ENCODE data around the gene WWOX.
"Not testable (repeated sequence)": the region's sequence is repeated elsewhere in the genome, so short reads cannot be mapped to it uniquely, and the experiment has no call there.

WWOX gene

DNA sequence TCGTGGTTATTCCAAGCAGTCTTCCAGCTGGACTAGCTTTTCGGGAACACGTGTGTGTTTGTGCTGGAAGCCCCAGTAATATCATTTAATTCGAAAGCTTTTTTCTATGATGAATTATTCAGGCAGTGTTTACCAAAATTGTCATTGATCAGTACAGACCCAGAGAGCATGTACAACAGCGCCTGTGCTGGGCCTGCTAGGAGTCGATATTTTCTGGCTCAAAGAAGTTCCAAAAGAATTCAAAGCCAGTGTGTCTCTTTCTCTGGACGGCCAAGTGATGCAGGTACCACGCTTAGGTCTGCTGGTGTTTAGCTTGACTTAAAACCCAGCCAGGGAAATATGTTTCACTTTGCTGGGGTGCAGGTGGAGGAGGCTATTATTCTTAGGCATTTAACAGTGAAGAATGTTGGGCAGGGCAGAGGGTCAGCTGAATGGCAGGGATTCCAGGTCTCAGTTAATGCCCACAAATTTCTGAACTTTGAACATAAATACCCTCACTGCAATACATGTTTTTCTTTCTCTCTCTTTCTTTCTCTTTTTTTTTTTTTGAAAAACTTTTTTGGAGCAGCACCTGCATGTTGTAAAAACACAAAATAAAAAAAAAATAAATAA lies 401.3 kb downstream of the WWOX start:
- DNase-seq (ENCODE audit: low read depth in 2 of 2): no peak

DNA sequence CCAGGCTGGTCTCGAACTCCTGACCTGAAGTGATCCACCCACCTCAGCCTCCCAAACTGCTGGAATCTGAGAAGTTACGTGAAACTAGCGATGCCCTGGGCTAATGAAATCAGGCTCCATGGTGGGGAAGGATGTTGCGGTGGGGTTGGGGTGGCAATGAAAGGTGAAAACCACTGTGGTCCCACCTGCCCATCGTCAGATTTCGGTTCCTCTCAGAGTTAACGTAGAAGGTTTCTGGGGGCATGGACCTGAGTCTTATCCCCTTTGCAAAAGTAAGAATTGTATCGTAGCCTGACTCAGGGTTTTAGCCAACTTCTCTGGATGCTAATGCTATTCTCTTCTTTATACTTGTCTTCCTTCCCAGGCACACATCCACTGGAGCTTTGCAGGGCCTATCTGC lies 402.3 kb downstream of the WWOX start:
- no peak for DNase-seq (ENCODE audit: low read depth in 2 of 2)

DNA sequence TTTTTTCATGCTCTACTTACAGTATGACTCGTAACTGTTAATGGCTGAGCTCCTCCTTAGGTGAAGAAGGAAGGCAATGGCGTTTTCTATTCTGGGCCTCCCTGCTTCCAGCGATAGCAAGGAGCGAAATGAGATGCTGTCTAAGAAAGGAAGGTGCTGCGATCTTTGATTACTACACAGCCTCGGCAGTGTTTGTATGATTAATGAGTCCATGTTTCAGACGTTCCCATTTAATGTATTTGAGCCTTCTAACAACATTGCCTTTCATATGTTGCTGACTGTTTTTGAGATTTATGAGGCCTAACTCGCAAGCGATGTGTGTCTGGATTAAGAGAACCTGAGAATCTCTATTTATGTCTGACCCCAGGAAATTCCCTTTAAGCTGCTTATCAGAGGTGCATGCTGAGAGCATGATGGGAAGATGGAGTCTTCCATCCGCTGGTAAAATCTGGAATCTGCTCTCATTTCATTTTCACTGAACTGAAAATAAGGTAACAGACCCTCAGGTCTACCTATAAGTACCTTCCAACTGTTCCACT lies 403.4 kb downstream of the WWOX start:
- DNase-seq (ENCODE audit: low read depth in 2 of 2): no peak

DNA sequence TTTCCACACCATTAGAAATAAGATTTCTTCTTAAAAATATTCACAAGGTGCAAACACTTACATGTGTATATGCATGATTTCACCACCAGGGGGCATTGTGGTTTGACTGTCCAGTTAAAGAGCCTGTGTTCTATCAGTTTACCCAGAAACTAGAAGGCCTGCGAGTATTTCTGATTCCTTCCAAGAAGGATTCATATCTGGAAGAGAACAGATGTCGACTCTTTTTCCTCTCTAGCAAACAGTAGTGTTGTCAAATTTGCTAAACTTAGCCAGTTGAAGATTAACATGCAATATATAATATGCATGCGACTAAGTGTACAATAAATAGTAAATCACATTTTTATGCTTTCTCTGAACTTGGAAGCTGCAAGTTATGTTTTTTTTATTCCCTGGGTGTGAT lies 404.1 kb downstream of the WWOX start:
- peak; percentile 28 to 30 for DNase-seq (ENCODE audit: low read depth in 2 of 2)

DNA sequence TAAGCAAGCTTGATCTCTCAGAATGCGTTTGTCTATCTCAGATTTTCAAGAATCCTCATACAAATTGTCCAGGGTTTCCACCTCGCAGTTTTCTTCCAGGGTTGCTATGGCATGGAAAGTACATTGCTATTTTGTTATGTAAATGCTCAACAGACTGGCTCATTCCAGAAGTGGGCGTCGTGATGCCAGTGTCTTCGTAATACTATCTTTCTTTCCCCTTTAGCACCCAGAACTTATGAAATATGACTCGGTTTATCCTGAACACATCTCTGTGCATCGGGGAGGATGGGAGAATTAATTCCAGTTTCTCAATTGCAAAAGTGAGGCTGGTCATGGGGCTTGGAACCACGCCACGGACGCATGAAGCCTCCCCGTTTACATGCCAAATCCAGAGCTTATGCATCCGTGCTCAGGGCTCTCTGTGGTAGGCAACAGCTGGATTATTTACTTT lies 405.0 kb downstream of the WWOX start:
- no peak for DNase-seq (ENCODE audit: low read depth in 2 of 2)

DNA sequence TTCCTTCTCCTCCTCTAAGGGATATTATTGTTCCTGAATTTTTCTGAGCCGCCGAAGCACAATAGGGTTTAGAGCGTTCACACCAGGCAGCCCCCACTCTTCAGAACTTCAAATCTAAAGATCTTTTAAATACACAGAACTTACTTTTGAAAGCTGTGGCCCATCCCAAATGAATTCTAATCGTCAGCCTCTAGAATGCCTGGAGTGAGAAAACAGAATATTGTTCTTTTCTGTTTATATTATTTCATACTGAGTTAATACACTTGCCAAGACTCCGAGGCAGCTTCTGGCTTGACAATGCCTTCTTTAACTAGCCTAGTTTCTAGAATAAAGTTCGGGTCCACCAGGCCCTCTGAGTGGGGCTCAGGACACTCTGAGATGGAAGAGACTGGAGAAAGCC lies 405.6 kb downstream of the WWOX start:
- no peak for DNase-seq (ENCODE audit: low read depth in 2 of 2)

DNA sequence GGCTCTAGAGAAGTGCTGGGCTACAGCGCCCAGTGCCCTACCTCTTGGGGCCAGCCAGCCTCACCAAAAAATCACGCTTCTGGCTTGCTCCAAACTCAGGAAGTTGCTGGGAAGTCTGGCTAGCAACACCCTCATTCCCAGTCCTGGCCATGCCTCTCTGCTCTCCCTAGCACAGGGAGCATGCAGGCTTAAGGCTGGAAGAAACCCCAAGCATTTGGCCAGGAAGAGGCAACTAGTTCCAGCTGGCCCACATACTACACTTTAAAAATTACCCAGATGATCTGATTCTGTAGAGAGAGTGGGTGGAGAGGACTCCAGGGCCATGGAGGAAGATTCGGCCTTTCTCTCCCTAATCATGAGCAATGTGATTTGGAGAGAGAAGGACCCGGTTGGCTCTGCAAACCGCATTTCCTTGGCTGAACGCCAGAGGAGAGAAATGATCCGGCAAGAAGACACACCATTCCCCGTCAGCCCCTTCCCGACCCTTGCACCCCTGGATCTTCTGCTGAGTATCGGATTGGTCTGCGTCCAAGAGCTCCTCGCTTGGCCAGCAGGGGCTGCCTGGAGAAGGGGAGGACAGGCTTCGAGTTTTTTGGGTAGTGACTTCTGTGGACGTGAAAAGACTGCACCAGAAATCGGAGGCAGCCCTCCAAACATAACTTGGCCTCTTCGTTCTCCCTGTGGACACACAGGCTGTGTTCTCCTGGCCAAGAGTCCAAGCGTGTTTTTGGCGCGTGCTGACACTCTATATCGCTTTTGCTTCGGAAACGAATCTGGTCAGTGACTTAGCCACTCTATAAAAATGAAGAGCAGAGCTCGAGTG lies 406.3 kb downstream of the WWOX start:
- DNase-seq (ENCODE audit: low read depth in 2 of 2): peak; percentile 12 to 21

DNA sequence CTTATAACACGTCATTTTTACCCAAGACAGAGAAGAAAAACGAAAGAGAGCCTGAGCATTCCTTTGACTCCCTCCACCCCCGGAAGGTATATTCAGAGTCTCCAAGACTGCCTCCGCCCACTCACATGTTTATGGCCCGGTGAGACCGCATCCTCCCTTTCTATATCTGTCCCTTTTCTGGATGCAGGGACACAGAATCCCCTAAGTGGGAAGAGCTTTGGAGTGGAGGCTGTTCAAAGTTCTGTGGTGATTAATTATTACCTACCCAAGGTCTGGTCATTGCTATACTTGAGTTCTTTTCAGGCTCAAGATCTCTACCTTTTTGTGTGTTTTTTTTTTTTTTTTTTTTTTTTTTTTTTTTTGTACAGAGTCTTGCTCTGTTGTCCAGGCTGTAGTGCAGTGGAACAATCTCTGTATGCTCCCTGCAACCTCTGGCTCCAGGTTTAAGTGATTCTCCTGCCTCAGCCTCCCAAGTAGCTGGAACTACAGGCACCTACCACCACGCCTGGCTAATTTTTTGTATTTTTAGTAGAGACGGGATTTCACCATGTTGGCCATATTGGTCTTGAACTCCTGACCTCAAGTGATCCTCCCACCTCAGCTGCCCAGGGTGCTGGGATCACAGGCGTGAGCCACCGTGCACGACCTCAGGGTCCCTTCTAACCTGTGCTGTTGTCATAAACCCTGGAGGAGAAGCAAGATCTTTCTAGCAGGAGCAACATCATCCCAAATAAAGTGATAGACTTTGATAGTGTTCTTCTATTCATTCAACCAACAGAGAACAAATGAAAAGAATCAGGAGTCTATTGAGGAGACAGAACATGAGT lies 407.1 kb downstream of the WWOX start:
- no peak for DNase-seq (ENCODE audit: low read depth in 2 of 2)

DNA sequence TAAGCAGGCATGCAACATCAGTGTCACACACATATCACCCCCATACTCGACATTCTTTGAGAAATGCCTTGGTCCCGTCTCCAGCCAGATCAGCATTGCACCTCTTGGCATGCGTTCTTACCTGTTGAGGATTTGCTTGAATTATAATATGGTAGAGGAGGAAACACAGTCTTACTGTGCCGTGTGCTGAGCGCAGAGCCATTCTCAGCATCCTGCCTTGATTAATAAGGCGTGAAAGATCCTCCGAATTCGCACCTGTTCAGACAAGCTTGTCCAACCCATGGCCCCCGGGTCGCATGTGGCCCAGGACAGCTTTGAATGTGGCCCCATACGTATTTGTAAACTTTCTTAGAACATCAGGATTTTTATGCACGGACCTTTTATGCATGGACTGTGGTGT lies 408.1 kb downstream of the WWOX start:
- no peak for DNase-seq (ENCODE audit: low read depth in 2 of 2)

DNA sequence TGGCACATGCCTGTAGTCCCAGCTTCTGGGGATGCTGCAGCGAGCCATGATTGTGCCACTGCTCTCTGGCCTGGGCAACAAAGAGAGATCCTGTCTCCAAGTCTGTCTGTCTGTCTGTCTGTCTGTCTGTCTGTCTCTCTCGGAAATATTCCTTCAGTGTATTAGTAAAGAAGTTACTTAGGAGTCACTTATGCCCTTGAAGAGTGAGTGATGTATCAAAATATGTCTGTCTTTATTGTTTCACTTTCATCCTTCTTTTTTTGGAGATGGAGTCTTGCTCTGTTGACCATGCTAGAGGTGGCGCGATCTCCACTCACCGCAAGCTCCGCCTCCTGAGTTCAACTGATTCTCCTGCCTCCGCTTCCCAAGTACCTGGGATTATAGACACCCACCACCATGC lies 410.5 kb downstream of the WWOX start:
- no peak for DNase-seq (ENCODE audit: low read depth in 2 of 2)

DNA sequence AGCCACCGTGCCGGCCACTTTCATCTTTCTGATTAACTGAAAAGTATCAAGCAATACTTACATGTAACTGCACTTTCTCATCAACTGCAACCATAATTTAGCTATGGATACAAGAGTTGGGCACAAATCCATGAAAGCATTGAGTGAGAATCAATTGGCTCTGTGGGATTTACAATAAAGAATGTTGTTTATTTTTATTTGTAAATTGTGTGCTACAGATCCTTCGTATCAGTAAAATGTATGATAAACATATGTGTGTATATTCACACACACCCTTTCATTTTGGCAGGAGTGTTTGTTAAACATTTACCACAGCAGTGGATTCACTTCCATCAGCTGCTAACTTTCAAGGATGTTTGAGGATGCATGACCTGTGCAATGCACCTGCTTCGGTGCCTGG lies 411.0 kb downstream of the WWOX start:
- no peak for DNase-seq (ENCODE audit: low read depth in 2 of 2)

DNA sequence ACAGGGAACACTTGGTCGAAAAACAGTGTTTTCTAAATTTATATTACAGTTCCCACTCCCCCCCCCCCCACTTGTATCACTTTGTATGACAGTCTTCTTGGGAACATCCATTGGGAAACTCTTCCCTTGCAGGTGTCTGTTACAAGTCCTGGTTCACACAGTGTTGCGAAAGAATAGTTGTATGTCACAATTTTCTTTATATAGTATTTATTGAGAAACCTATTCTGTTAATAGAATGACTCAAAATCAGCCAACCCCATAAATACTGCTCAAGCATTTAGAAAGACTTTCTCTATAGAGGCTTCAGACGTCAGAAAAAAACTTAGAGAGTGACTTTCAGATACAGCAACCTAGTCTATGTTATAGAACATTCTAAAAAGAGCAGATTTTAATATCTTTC lies 414.4 kb downstream of the WWOX start:
- no peak for DNase-seq (ENCODE audit: low read depth in 2 of 2)

DNA sequence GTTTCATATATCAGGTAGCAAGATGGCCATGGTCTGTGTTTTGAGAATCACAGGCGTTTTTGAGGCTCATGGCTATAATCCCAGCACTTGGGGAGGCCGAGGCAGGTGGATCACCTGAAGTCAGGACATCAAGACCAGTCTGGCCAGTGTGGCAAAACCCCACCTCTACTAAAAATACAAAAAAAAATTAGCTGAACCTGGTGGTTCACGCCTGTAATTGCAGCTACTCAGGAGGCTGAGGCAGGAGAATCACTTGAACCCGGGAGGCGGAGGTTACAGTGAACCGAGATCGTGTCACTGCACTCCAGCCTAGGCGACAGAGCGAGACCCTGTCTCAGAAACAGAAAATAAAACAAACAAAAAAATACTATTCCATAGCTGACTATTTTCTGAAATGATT lies 415.4 kb downstream of the WWOX start:
- DNase-seq (ENCODE audit: low read depth in 2 of 2): not testable (repeated sequence)

DNA sequence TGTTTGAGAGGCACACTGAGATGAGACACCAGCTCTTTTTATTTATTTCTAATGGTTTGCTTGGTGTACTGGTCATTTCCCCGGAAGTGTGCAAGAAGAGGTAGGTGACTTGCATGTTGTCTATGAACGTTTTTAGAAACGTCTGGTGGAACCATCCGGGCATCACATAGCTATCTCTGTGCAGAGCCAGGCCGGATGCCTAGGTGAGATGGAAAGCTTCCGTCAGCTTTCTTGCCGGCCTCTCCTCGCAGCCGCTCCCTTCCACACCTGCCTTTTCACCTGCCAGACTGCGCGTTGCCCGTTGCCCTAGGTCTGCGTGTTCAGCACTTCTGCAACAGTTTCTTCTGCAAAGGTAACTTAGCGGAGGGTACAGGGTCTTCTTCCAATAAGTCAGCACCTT lies 416.0 kb downstream of the WWOX start:
- DNase-seq (ENCODE audit: low read depth in 2 of 2): no peak

DNA sequence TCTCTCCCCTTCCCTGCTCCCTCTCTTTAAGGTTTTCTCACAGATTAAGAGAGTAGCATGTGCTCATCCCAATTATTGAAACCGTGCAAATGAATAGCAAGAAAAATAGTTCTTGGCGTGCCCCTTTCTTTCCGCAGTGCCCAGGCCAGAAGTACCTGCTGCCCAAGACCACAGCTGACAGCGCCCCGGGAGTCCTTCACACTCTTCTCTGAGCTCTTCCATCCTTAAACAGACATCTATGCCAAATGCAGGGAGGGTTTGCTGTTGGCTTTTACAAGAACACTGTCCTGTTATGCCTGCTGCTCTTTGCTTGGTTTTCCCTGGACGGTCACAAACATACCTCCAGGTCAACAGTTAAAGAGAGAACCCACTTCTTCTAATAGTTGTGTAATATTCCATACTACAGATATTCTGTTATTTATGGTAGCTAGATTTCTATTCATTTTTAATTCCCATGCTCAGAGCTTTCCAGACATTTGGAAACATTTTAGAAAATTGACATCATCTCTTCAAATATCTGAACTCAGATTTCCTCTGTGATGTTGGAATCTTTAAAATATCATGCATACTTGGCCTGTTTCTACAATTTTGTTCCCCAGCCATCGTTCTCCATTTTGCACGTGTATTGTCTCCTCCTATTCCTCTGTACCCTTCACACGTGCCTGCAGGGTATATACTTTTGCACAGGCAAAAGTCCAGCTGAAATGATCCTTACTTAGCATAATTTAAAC lies 416.7 kb downstream of the WWOX start:
- no peak for DNase-seq (ENCODE audit: low read depth in 2 of 2)

DNA sequence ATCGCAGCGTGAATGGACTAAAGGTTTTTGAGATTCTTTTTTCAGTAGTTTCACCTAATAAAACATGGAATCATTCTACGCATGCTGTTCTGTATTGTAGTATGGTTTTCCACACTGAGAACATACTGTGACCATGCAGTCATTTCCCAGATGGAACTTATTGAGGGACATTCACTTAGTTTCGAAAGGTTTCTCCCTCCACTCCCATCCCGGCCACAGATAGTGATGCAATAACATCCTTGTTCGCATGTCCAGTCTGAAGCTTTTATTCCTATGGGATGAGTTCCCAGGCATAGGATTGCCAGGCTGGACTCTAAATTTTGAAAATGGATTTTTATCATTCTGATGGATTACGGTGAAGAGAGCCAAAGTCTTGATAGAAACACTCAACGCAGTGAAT lies 420.4 kb downstream of the WWOX start:
- no peak for DNase-seq (ENCODE audit: low read depth in 2 of 2)

DNA sequence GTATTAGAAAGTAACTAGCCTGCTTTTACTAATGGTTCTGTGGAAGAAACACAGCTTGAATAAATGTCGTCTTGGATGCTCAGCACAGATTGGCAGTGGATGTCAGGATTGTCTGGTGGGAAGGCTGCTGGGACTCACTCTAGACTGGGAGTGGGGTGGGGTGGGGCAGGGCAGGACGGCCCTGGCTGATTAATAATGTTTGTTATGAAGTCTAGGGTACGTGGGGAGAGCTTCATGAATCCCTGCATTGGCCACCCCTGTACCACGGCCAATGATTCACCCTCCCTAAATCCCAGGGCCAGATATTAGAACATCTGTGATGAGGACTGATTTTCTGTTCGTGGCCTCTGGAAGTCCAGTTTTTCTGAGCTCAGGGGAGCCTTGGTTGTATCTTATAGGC lies 421.0 kb downstream of the WWOX start:
- DNase-seq (ENCODE audit: low read depth in 2 of 2): no peak

DNA sequence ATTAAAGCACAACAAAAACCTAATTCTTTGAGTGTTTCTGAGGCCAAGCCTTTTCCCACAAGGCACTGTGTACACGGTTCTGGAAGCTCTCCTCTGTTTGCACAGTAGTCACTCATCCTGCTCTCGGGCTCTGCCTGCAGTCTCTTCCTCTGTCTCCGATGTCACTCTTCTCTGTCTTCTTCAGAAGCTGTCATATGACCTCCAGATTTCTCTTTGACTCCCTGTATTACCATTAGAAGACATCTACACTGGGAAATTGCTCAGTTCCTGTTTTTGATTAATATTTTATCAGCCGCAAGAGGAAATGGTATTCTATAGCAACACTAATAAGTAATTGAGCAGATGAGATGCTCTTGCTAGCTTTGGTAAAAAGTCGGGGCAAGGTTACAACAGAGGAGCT lies 422.9 kb downstream of the WWOX start:
- no peak for DNase-seq (ENCODE audit: low read depth in 2 of 2)

DNA sequence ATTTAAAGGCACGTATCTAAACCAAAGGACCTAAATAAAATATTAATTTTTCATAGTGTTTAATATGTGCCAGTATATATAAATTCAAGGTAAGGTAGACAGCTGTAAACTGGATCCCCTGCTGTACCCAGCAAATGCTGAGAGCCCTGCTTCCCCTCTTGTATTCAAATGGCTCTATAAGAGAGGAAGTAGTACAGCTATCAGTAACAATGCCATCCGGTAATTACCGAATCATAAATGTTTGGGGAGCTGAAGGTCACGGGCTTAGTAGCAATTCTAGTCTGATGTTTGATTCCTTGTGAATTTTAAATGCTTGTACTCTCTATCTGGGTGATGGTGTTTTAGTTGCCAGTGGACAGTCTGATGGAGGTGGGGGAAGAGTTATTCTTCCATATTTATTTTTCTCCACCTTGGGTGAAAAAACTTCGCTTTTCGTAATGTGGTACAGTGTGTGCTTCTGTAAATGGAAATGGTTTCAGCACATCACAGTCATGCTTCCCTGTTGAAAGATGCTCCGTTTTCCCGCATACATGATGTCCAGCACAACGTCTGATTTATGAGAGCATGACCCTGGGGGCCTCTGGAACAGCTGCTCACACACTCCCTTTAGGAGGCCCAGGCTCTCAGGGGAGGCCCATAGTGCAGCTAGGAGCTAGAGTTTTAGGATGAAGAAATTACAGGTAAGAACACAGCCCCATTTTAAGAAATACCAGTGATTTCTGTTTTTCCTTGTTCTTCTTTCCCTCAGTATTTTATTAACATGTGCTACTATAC lies 423.9 kb downstream of the WWOX start:
- DNase-seq (ENCODE audit: low read depth in 2 of 2): no peak

DNA sequence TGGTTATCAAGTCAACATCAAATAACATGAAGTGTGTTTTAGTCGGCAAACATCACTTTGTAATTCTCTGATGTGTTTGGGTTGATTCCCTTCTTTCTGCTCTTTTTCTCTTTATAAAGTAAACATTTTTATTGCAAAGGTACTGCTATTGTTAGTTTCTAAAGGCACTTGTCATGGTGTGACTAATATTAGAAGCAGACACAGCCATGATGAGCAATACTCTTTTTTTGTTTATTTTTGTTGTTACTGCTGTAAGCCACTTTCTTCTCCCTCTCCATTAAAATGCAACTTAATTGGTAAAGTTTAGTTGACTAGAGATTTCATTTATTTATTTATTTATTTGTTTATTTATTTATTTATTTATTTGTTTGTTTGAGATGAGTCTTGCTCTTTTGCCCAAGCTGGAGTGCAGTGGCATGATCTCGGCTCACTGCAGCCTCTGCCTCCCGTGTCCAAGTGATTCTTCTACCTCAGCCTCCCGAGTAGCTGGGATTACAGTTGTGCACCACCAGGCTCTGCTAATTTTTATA lies 424.7 kb downstream of the WWOX start:
- no peak for DNase-seq (ENCODE audit: low read depth in 2 of 2)

DNA sequence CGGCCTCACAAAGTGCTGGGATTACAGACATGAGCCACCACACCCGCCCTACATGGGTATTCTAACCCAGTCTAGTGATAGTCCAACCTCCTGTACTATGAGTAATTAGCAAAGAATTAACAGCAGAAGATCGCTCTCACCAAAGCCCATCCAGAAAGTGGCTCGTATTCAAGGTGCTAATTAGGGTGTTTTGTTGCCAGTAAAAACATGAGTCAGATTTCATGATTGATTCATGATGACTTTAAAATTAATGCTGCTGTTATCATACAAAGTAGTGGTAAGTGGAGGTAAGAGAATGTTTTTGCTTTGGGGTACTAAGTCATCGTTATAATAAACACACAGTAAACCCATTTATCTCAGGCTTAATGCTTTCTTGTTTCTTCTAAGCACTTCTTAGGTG lies 428.8 kb downstream of the WWOX start:
- no peak for DNase-seq (ENCODE audit: low read depth in 2 of 2)
